ENCODE results near the gene KIAA0513. TPM values are rescaled to one million over a fixed set of nuclear protein-coding genes. Genes with fewer than 3 reads are reported as not detected.

Gene KIAA0513
- total and polyA plus RNA-seq, 2 of the 13 experiments (the other 11 are each of a cell fraction or from before 2014, with no cell fraction given), result 1.8 TPM

DNA sequence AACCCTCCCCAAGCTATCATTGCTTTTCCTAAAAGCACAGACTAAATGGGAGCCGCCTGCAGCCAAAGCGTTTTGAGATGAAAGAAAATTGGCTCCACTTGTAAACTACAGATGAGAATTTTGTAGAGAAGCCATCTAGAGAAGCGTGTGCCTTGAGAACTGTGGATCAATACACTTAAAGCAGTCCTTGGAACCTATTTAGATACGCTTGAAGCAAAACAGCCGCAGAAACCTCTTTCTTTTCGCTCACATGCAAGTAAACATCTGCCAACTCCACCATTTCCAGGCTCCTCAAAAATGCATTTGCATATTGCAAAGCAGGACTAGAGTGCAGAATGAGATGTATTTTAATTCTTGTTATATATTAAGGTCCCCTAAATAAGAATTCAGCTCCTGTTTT, 13.1 kb downstream of the KIAA0513 start (continued):
- TF ChIP-seq KLF12 (CRISPR knock-in tag; IDR thresholded peaks at IDR 0.05; ENCODE audit: borderline replicate concordance) (no peak), MXI1 (IDR thresholded peaks at IDR 0.05; ENCODE audit: borderline replicate concordance, low read depth, low read length) (no peak), ZBTB7A (CRISPR knock-in tag; IDR thresholded peaks at IDR 0.05) (no peak), RARG (CRISPR knock-in tag; IDR thresholded peaks at IDR 0.05; ENCODE audit: low read depth) (no peak), ZNF326 (CRISPR knock-in tag; IDR thresholded peaks at IDR 0.05; ENCODE audit: borderline replicate concordance) (no peak), ZNF383 (CRISPR knock-in tag; IDR thresholded peaks at IDR 0.05; ENCODE audit: borderline replicate concordance) (no peak), ZNF230 (CRISPR knock-in tag; IDR thresholded peaks at IDR 0.05) (no peak), ZNF235 (CRISPR knock-in tag; IDR thresholded peaks at IDR 0.05; ENCODE audit: borderline replicate concordance) (no peak)
- TF ChIP-seq, protein P1, sequence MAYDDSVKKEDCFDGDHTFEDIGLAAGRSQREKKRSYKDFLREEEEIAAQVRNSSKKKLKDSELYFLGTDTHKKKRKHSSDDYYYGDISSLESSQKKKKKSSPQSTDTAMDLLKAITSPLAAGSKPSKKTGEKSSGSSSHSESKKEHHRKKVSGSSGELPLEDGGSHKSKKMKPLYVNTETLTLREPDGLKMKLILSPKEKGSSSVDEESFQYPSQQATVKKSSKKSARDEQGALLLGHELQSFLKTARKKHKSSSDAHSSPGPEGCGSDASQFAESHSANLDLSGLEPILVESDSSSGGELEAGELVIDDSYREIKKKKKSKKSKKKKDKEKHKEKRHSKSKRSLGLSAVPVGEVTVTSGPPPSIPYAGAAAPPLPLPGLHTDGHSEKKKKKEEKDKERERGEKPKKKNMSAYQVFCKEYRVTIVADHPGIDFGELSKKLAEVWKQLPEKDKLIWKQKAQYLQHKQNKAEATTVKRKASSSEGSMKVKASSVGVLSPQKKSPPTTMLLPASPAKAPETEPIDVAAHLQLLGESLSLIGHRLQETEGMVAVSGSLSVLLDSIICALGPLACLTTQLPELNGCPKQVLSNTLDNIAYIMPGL (CRISPR knock-in tag; IDR thresholded peaks at IDR 0.05; ENCODE audit: borderline replicate concordance in 1 of 2, low read depth in 1 of 2), result no peak

DNA sequence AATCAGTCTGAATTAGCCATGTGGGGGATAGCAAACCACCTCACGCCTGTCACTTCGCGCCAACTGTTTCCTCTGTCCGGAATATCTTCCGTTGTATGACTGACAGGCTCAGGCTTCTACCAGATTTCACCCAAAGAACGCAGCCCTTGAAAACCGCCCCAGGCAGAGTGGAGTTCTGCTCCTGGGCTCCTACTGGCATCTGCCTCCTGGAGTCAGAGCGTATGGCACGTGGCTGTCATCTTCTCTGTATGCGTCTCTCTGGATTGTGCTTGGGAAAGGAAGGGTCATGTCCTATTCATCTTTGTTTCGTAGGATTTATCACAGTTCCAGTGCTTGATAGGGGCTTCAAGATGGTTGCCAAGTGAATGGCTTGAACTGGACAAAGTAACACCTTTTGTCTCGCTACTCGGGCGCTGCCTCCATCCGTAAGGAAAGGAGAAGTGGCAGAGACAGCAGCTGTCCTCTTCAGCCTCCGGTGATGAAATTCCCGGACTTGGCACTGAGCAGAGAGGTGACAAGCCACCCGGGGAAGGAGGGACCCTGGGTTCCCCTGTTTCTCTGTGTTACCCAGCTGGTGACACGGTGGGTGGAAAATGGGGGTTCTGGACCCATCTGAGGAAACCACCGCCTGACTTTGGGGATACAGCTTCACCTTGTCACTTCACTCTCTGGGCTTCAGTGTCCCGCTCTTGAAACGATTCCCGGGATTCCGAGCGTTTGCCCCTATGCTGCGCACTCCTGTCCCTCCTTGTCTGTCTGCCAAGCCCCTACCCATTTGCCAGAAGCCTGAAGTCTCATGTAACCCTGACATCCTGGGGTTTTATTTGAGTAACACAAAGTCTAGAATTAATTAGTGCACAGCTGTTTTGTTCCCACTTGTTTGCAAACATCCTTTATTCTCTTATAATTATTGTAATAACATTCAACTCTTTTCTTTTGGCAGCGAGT, 13.9 kb downstream of the KIAA0513 start:
- POLR2A ChIA-PET, result no interaction called here
- DNase-seq (ENCODE audit: low spot score), result no peak
- ATAC-seq, result peak; percentile 26; the same call in 1 of the 3 replicates
- TF ChIP-seq TGIF2 (CRISPR knock-in tag; IDR thresholded peaks at IDR 0.05), result no peak
- TF ChIP-seq ARHGAP35 (CRISPR knock-in tag; IDR thresholded peaks at IDR 0.05; ENCODE audit: borderline replicate concordance), result no peak
- no peak for TF ChIP-seq SOX6 (IDR thresholded peaks at IDR 0.05)
- no peak for TF ChIP-seq SOX6 (CRISPR knock-in tag; IDR thresholded peaks at IDR 0.05)
- TF ChIP-seq STAT5B (CRISPR knock-in tag; IDR thresholded peaks at IDR 0.05), result no peak
- no peak for TF ChIP-seq ZNF180 (CRISPR knock-in tag; IDR thresholded peaks at IDR 0.05; ENCODE audit: borderline replicate concordance, low read depth)

More for the DNA sequence above, 13.9 kb downstream of the KIAA0513 start:
- no peaks in the 10 kb centered on the region for H3K9me3 ChIP-seq (ENCODE audit: low read length)
- no peaks in the 10 kb centered on the region for H3K36me3 ChIP-seq (replicated peaks in 1 of 2; ENCODE audit: control insufficient read depth in 1 of 2, insufficient read depth in 2 of 2, low read length in 2 of 2)
- FAIRE-seq, result no peak
- BruUV-seq (replicated peaks), result no TSS peak
- intact Hi-C loops (cut with micrococcal nuclease; ENCODE audit: unreplicated experiment), result no loop called here
- CTCF ChIA-PET (ENCODE audit: low intra/inter-chr PET ratio, low total read pairs), result no interaction called here
- H3K4me1 ChIP-seq (ENCODE audit: insufficient read depth, low read length), result peaks cover under 1% of the 10 kb centered on the region; the same call in 1 of the 2 replicates
- peaks cover 1 to 35% of the 10 kb centered on the region in 2 experiments; a peak in 3 of 5 replicates for H3K27me3 ChIP-seq (ENCODE audit: control insufficient read depth in 1 of 2, insufficient read depth in 2 of 2, low read length in 2 of 2)
- in situ Hi-C loops (cut with HindIII; ENCODE audit: extremely low pct_ligation_motif_present, low pct_unique_long_range_greater_than_20kb), result no loop called here
- no peaks in the 10 kb centered on the region for H4K20me1 ChIP-seq (ENCODE audit: insufficient read depth, low read length)
- no peak overlapping the region for H3K27ac ChIP-seq (ENCODE audit: extremely low read length, insufficient read depth, low read length)
- H2AFZ ChIP-seq (ENCODE audit: low read length), result no peak overlapping the region
- no peak overlapping the region for H3K4me2 ChIP-seq (ENCODE audit: low read depth, low read length)
- H3K4me3 ChIP-seq (replicated peaks in 1 of 3; ENCODE audit: insufficient read depth in 1 of 3, low read depth in 2 of 3, low read length in 3 of 3), result no peak overlapping the region
- H3K79me2 ChIP-seq (ENCODE audit: insufficient read depth, low read length), result no peaks in the 10 kb centered on the region
- 48% methylated on average over 25 of the region's 27 CpGs for WGBS (ENCODE audit: low lambda C conversion rate)
- H3K9ac ChIP-seq (ENCODE audit: insufficient read depth, low read depth, low read length), result no peak overlapping the region

Measured in HepG2 (cell line).